ENCODE data around the gene CALD1.

The CALD1 gene

DNA sequence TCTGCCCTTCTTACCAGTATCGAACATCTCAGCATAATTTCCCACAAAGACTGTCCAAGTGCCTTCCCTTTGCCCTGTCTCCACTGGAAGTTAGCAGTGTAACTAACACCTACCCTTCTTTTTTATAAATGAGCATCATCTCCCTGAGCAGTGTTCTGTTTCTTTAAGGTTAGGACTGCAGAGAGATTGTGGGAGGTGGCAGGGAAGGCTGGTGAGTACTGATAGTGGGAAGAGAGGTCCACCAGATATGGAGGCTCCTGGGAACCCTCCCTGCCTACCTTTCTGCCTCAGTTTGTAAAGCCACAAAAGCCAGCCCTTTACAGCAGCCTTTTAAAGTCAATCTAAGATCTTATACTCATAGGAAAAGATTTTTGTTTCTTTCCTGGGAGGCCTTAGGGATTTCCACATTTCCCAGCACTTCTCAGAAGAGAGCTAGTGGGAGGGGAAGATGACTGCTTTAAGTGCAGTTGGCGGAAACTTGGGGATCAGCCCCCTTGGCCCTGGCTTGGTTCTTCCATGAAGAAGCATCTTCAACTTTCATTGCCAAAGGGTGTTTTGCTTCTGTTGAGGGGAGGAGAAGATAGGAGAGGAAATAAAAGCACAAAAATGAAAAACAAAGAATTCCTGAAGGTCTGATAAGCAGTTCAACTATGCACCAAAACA is 36.6 kb upstream of the CALD1 start:
- H3K4me1 ChIP-seq (ENCODE audit: control insufficient read depth, insufficient read depth, low read length), result peaks cover 28% of the 10 kb centered on the region
- H3K27ac ChIP-seq (ENCODE audit: low read depth, low read length), result peak overlapping the region; percentile 76
- no peak overlapping the region for H3K9ac ChIP-seq (ENCODE audit: low read depth, low read length)

GRCh38 chr7:134744569-134744968 is 34.9 kb upstream of the CALD1 start:
- H3K9me3 ChIP-seq (ENCODE audit: control insufficient read depth, insufficient read depth, low read length), result no peaks in the 10 kb centered on the region
- no peak overlapping the region for H3K4me3 ChIP-seq (ENCODE audit: low read depth, low read length)
- H3K9ac ChIP-seq (ENCODE audit: low read depth, low read length), result no peak overlapping the region
- H3K4me1 ChIP-seq (ENCODE audit: control insufficient read depth, insufficient read depth, low read length), result peaks cover 28% of the 10 kb centered on the region
- no peaks in the 10 kb centered on the region for H3K36me3 ChIP-seq (ENCODE audit: control insufficient read depth, insufficient read depth, low read length)
- H3K27me3 ChIP-seq (ENCODE audit: control insufficient read depth, insufficient read depth, low read length), result no peaks in the 10 kb centered on the region
- no peak overlapping the region for H3K27ac ChIP-seq (ENCODE audit: low read depth, low read length)

More for the DNA sequence above, 36.6 kb upstream of the CALD1 start:
- no peaks in the 10 kb centered on the region for H3K9me3 ChIP-seq (ENCODE audit: control insufficient read depth, insufficient read depth, low read length)
- no peaks in the 10 kb centered on the region for H3K27me3 ChIP-seq (ENCODE audit: control insufficient read depth, insufficient read depth, low read length)
- no peak overlapping the region for H3K4me3 ChIP-seq (ENCODE audit: low read depth, low read length)
- no peaks in the 10 kb centered on the region for H3K36me3 ChIP-seq (ENCODE audit: control insufficient read depth, insufficient read depth, low read length)

GRCh38 chr7:134747326-134747725 is 32.1 kb upstream of the CALD1 start:
- Histone ChIP-seq H3K9ac (ENCODE audit: low read depth, low read length) (no peak overlapping the region), H3K9me3 (ENCODE audit: control insufficient read depth, insufficient read depth, low read length) (no peaks in the 10 kb centered on the region), H3K27ac (ENCODE audit: low read depth, low read length) (no peak overlapping the region), H3K4me3 (ENCODE audit: low read depth, low read length) (no peak overlapping the region), H3K27me3 (ENCODE audit: control insufficient read depth, insufficient read depth, low read length) (no peaks in the 10 kb centered on the region), H3K4me1 (ENCODE audit: control insufficient read depth, insufficient read depth, low read length) (peaks cover 19% of the 10 kb centered on the region), H3K36me3 (ENCODE audit: control insufficient read depth, insufficient read depth, low read length) (no peaks in the 10 kb centered on the region)

GRCh38 chr7:134750083-134751062 is 29.1 kb upstream of the CALD1 start:
- Histone ChIP-seq H3K27ac (ENCODE audit: low read depth, low read length) (no peak overlapping the region), H3K9me3 (ENCODE audit: control insufficient read depth, insufficient read depth, low read length) (no peaks in the 10 kb centered on the region), H3K36me3 (ENCODE audit: control insufficient read depth, insufficient read depth, low read length) (no peaks in the 10 kb centered on the region), H3K4me1 (ENCODE audit: control insufficient read depth, insufficient read depth, low read length) (no peaks in the 10 kb centered on the region; the same call in 1 of the 2 replicates), H3K27me3 (ENCODE audit: control insufficient read depth, insufficient read depth, low read length) (no peaks in the 10 kb centered on the region), H3K4me3 (ENCODE audit: low read depth, low read length) (no peak overlapping the region), H3K9ac (ENCODE audit: low read depth, low read length) (no peak overlapping the region)

DNA sequence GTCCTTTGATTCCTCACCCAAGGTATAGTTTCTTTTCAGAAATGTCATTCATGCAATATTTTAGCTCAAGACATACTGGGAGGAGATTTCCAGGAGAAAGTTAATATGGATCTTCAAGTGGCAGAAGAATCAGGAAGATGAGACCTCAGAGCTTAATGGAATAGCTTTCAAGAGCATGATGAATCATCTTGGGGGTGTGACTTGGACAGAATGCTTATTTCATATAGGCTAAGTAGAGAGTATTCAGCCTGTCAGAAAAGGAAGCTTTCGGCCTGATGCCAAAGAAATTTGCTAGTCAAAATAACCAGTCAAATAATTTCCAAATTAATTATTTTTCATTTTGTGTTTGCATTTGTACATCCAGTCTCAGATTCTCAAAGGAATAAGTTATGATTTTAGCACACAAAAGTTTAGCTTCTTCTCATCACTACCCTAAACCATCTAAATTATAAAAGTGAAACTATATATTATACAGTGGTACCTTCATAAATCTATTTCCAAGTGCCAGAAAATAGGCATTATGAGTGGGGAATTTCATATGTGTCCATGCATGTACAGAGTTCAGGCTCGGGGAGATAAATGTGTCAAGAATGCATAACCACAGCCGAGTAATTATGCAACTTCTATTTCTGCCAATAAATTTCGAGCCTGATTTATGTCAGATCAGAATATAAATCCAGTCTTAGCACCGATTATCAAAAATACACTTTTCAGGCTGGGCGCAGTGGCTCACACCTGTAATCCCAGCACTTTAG is 27.3 kb upstream of the CALD1 start:
- Histone ChIP-seq H3K9ac (ENCODE audit: low read depth, low read length) (no peak overlapping the region), H3K27me3 (ENCODE audit: control insufficient read depth, insufficient read depth, low read length) (no peaks in the 10 kb centered on the region), H3K9me3 (ENCODE audit: control insufficient read depth, insufficient read depth, low read length) (no peaks in the 10 kb centered on the region), H3K4me1 (ENCODE audit: control insufficient read depth, insufficient read depth, low read length) (no peaks in the 10 kb centered on the region), H3K4me3 (ENCODE audit: low read depth, low read length) (no peak overlapping the region), H3K36me3 (ENCODE audit: control insufficient read depth, insufficient read depth, low read length) (no peaks in the 10 kb centered on the region), H3K27ac (ENCODE audit: low read depth, low read length) (no peak overlapping the region)

DNA sequence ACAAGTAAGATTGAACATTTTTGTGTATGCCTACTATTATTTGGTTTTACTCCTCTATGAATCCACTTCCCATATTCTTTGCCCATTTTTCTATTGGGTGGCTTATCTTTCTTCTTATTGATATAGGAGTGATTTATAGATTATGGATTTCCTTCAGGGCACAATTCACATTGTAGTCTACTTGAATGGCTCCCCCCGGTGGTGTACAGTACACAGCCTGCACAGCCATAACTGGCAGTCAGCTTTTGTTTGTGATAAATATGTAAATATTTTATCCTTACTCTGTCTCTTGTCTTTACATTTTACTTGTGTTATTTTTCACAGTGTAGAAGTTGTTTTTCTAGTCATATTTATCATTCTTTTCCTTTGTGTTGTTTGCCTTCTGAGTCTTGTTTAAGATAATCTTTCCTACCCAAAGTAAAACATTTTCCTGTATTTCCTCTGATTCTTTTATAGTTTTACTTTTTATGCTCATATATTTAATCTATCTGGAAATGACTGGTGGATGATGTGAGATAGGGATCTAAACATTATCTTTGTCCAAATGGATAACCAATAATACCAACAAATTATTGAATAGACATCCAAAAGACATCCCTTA is 23.9 kb upstream of the CALD1 start:
- Histone ChIP-seq H3K9ac (ENCODE audit: low read depth, low read length) (no peak overlapping the region), H3K27ac (ENCODE audit: low read depth, low read length) (no peak overlapping the region), H3K36me3 (ENCODE audit: control insufficient read depth, insufficient read depth, low read length) (no peaks in the 10 kb centered on the region), H3K9me3 (ENCODE audit: control insufficient read depth, insufficient read depth, low read length) (no peaks in the 10 kb centered on the region), H3K4me1 (ENCODE audit: control insufficient read depth, insufficient read depth, low read length) (no peaks in the 10 kb centered on the region), H3K27me3 (ENCODE audit: control insufficient read depth, insufficient read depth, low read length) (no peaks in the 10 kb centered on the region), H3K4me3 (ENCODE audit: low read depth, low read length) (no peak overlapping the region)

DNA sequence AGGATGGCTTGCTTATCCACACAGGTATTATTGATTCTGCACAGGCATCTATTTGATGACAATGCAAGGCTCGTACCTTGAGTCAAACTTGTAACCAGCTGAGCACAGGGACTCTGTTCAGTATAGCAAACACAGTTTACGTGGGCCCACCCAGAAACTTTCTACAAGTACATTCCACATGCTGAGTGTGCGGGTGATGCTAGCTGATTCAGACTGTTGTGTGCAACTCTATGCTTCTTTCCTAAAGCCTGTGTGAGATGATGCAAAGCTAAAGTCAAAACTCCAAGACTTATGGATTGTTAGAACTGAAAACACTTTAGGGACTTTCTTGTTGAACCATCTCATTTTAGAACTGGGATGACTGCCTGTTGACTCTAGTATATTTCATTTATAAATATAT is 21.5 kb upstream of the CALD1 start:
- Histone ChIP-seq H3K27ac (ENCODE audit: low read depth, low read length) (no peak overlapping the region), H3K27me3 (ENCODE audit: control insufficient read depth, insufficient read depth, low read length) (no peaks in the 10 kb centered on the region), H3K4me1 (ENCODE audit: control insufficient read depth, insufficient read depth, low read length) (no peaks in the 10 kb centered on the region), H3K9me3 (ENCODE audit: control insufficient read depth, insufficient read depth, low read length) (no peaks in the 10 kb centered on the region), H3K9ac (ENCODE audit: low read depth, low read length) (no peak overlapping the region), H3K4me3 (ENCODE audit: low read depth, low read length) (no peak overlapping the region), H3K36me3 (ENCODE audit: control insufficient read depth, insufficient read depth, low read length) (no peaks in the 10 kb centered on the region)

GRCh38 chr7:134758981-134759380 is 20.5 kb upstream of the CALD1 start:
- Histone ChIP-seq H3K36me3 (ENCODE audit: control insufficient read depth, insufficient read depth, low read length) (no peaks in the 10 kb centered on the region), H3K9ac (ENCODE audit: low read depth, low read length) (no peak overlapping the region), H3K27ac (ENCODE audit: low read depth, low read length) (no peak overlapping the region), H3K9me3 (ENCODE audit: control insufficient read depth, insufficient read depth, low read length) (no peaks in the 10 kb centered on the region), H3K4me3 (ENCODE audit: low read depth, low read length) (no peak overlapping the region), H3K27me3 (ENCODE audit: control insufficient read depth, insufficient read depth, low read length) (no peaks in the 10 kb centered on the region), H3K4me1 (ENCODE audit: control insufficient read depth, insufficient read depth, low read length) (no peaks in the 10 kb centered on the region)

- Histone ChIP-seq H3K36me3 (ENCODE audit: control insufficient read depth, insufficient read depth, low read length) (no peaks in the 10 kb centered on the region), H3K4me1 (ENCODE audit: control insufficient read depth, insufficient read depth, low read length) (no peaks in the 10 kb centered on the region), H3K27me3 (ENCODE audit: control insufficient read depth, insufficient read depth, low read length) (no peaks in the 10 kb centered on the region), H3K27ac (ENCODE audit: low read depth, low read length) (no peak overlapping the region), H3K9ac (ENCODE audit: low read depth, low read length) (no peak overlapping the region), H3K9me3 (ENCODE audit: control insufficient read depth, insufficient read depth, low read length) (no peaks in the 10 kb centered on the region), H3K4me3 (ENCODE audit: low read depth, low read length) (no peak overlapping the region)
These were observed 18.2 kb upstream of the CALD1 start for GRCh38 chr7:134761266-134761665.

- H3K4me1 ChIP-seq (ENCODE audit: control insufficient read depth, insufficient read depth, low read length), result no peaks in the 10 kb centered on the region
These were observed 15.5 kb upstream of the CALD1 start for GRCh38 chr7:134763960-134764359.

More at GRCh38 chr7:134763960-134764359, 15.5 kb upstream of the CALD1 start:
- Histone ChIP-seq H3K4me3 (ENCODE audit: low read depth, low read length) (no peak overlapping the region), H3K27me3 (ENCODE audit: control insufficient read depth, insufficient read depth, low read length) (no peaks in the 10 kb centered on the region), H3K9ac (ENCODE audit: low read depth, low read length) (no peak overlapping the region), H3K36me3 (ENCODE audit: control insufficient read depth, insufficient read depth, low read length) (no peaks in the 10 kb centered on the region), H3K9me3 (ENCODE audit: control insufficient read depth, insufficient read depth, low read length) (no peaks in the 10 kb centered on the region), H3K27ac (ENCODE audit: low read depth, low read length) (no peak overlapping the region)
